Bronchial epithelial cell (primary cell): Measurements from ENCODE around the gene TNFRSF19. TPM values are rescaled to one million over a fixed set of nuclear protein-coding genes. Genes with fewer than 3 reads are reported as not detected.
A peak's percentile ranks its signal among the peaks of the same experiment; 100 is the strongest.
"Not testable (repeated sequence)": the region's sequence is repeated elsewhere in the genome, so short reads cannot be mapped to it uniquely, and the experiment has no call there.

ENCODE experiments used
- DNase-seq: peaks from one replicate; pipeline ENCODE4 v3.0.0-alpha.2; 2010; ENCODE audit warnings: low read depth
- FAIRE-seq: peaks from 2 replicates; lab custom pipeline; 2011; peaks lifted over from hg19 to GRCh38; lab: Jason Lieb, UNC
- H3K27me3 ChIP-seq: 2 replicates; pipeline ENCODE4 v1.5.1; 2011; ENCODE audit warnings: low read length; ENCODE audit not compliant: control insufficient read depth, insufficient read depth
- H3K36me3 ChIP-seq: 2 replicates; pipeline ENCODE4 v1.5.1; 2011; ENCODE audit warnings: low read length; ENCODE audit not compliant: control insufficient read depth, insufficient read depth
- H3K4me3 ChIP-seq: 2 replicates; pipeline ENCODE4 v1.5.1; 2011; ENCODE audit warnings: mild to moderate bottlenecking, low read depth, low read length, control low read depth
- CTCF ChIP-seq: IDR thresholded peaks from 2 replicates; pipeline ENCODE4 v1.5.1; 2011; ENCODE audit warnings: mild to moderate bottlenecking, moderate library complexity, low read length, control low read depth, inconsistent platforms; ENCODE audit not compliant: insufficient read depth, severe bottlenecking
- total RNA-seq: library from RNA; depleted of rRNA; stranded (reverse); fragments of >200 nt; gene quantifications from 2 replicates; pipeline ENCODE4 v1.2.1, GENCODE V29; 2014

The TNFRSF19 gene
- total RNA-seq, 1 donor from 2014 or later = 1.3 TPM

GRCh38 chr13:23672616-23673015, 102.4 kb downstream of the TNFRSF19 start:
- DNase-seq (no peak), FAIRE-seq (no peak)
- H3K27me3 ChIP-seq = no peaks in the 10 kb centered on the region

GRCh38 chr13:23673354-23673753, 103.1 kb downstream of the TNFRSF19 start:
- Histone ChIP-seq H3K36me3 (no peaks in the 10 kb centered on the region), H3K4me3 (no peak overlapping the region), H3K27me3 (no peaks in the 10 kb centered on the region)
- DNase-seq (peak; percentile 89), FAIRE-seq (peak; percentile 32)
- no peak for TF ChIP-seq CTCF

More at GRCh38 chr13:23672616-23673015, 102.4 kb downstream of the TNFRSF19 start:
- no peaks in the 10 kb centered on the region for H3K36me3 ChIP-seq
- H3K4me3 ChIP-seq = no peak overlapping the region
- no peak for TF ChIP-seq CTCF

GRCh38 chr13:23673867-23674605, 103.8 kb downstream of the TNFRSF19 start:
- no peaks in the 10 kb centered on the region for H3K36me3 ChIP-seq
- FAIRE-seq = no peak
- TF ChIP-seq CTCF = no peak
- peak; percentile 64 for DNase-seq
- H3K4me3 ChIP-seq = no peak overlapping the region
- no peaks in the 10 kb centered on the region for H3K27me3 ChIP-seq

- no peaks in the 10 kb centered on the region for H3K27me3 ChIP-seq
- no peak for TF ChIP-seq CTCF
- no peaks in the 10 kb centered on the region for H3K36me3 ChIP-seq
- H3K4me3 ChIP-seq = no peak overlapping the region
- FAIRE-seq = peak; percentile 64
- DNase-seq = peak; percentile 99
Measured at GRCh38 chr13:23674795-23675640, 104.8 kb downstream of the TNFRSF19 start.

GRCh38 chr13:23677679-23678288, 107.6 kb downstream of the TNFRSF19 start:
- DNase-seq, H3K36me3 ChIP-seq, H3K27me3 ChIP-seq, H3K4me3 ChIP-seq, FAIRE-seq: not testable (repeated sequence)

GRCh38 chr13:23678795-23679194, 108.6 kb downstream of the TNFRSF19 start:
- H3K36me3 ChIP-seq = no peaks in the 10 kb centered on the region
- H3K27me3 ChIP-seq = no peaks in the 10 kb centered on the region
- DNase-seq (peak; percentile 52), FAIRE-seq (no peak)
- no peak for TF ChIP-seq CTCF
- no peak overlapping the region for H3K4me3 ChIP-seq
